ENCODE results near the gene BRINP3.
"Not testable (repeated sequence)": the region's sequence is repeated elsewhere in the genome, so short reads cannot be mapped to it uniquely, and the experiment has no call there.

Gene BRINP3

GRCh38 chr1:190126728-190127127 is 350.9 kb downstream of the BRINP3 start:
- in situ Hi-C loops (cut with MboI; ENCODE audit: low sequenced_read_pairs): no loop called here

DNA sequence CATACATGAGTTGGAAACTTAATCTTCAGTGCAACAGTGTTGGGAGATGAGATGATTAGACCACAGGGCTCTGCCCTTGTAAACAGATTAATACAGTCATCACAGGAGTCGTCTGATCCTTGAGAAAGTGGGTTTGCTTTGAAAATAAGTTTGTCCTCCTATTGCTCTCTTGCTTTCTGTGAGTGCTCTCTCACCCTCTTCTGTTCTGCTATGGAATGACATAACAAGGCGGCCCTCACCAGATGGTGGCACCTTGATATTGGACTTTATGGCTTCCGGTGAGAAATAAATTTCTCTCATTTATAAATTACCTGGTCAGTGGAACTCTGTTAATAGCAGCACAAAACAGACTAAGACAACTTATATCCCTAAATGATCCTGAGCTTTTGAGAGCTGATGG is 353.6 kb downstream of the BRINP3 start:
- in situ Hi-C loops (cut with MboI; ENCODE audit: low sequenced_read_pairs): no loop called here

- in situ Hi-C loops (cut with MboI; ENCODE audit: low sequenced_read_pairs): not testable (repeated sequence)
Observed at GRCh38 chr1:190120564-190120963, 357.1 kb downstream of the BRINP3 start.

- in situ Hi-C loops (cut with MboI; ENCODE audit: low sequenced_read_pairs): no loop called here
Observed at GRCh38 chr1:190119683-190120082, 358.0 kb downstream of the BRINP3 start.

GRCh38 chr1:190116921-190117320 is 360.7 kb downstream of the BRINP3 start:
- in situ Hi-C loops (cut with MboI; ENCODE audit: low sequenced_read_pairs): no loop called here

DNA sequence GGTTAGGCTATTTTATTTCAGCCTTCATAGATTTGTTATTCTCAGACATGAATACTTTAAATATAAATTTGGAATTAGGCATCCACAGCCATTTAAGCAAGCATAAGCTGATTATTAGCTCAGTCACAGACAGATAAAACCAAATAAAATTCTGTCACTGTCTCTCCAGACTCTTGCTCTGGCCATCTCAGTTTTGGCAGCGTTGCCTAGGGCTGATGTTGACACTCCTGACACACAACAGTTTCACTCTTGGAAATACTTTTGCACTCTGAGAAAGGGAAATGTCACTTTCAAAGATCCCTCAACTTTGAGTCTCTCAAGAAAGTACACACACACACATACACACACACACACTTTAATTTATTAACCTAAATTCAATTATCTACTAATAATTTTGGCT is 372.7 kb downstream of the BRINP3 start:
- in situ Hi-C loops (cut with MboI; ENCODE audit: low sequenced_read_pairs): no loop called here

- in situ Hi-C loops (cut with MboI; ENCODE audit: low sequenced_read_pairs): no loop called here
Observed at GRCh38 chr1:190102757-190103326, 374.8 kb downstream of the BRINP3 start.

DNA sequence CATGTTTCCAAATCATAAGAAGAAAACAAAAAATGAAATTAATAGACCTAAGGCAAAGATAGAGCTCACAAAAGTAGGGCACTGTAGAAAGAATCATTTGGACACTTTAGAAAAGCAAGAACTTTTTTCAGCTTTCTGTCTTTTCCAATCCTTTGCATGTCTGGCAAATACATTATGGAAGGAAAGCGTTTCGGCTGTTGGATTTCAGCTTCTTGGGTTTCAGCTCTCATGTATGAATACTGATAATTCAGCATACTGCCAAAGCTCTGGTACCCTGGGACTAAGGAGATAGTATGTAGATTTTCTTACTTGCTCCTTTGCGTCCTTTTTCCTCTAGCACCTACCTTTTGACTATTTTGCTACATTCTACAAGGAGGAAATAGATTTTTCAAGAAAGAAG is 375.9 kb downstream of the BRINP3 start:
- in situ Hi-C loops (cut with MboI; ENCODE audit: low sequenced_read_pairs): no loop called here

DNA sequence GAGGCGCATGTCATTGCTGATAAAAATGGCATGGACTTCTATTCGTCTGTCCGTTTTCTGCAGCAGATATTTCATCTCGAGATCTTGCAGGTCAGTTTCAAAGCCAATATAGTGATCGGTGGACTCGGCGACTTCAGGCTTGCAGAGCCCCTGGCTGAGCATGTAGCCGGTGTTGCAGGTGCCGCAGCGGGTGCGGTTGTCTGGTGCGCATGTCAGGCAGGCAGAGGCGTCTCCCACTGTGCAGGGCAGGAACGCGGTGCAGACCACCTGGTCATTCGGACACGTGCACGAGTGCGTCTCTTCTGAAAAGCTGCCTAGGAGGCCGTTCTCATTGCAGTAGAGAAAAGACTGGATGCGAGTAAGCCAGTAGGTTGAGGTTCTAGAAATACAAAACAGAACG is 378.9 kb downstream of the BRINP3 start:
- in situ Hi-C loops (cut with MboI; ENCODE audit: low sequenced_read_pairs): no loop called here

- in situ Hi-C loops (cut with MboI; ENCODE audit: low sequenced_read_pairs): no loop called here
Observed at GRCh38 chr1:190098107-190098506, 379.6 kb downstream of the BRINP3 start.

DNA sequence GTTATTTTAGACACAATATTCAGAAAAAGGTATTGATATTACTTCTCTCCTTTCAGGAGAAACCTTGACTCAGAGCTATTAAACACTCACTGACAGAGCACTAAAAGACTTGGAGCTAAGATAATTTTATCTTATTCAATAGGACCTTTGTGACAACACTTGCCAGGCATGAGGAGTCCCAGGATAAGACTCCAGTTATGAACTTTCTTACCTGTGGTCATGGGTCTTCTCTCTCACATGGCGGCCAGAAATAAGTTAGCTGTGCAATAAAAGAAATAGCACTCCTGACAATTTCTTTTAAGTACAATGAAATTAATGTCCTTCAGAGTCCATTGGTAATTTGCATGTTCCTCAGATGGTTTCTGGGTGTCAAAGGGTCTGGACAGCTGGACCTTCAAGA is 382.1 kb downstream of the BRINP3 start:
- in situ Hi-C loops (cut with MboI; ENCODE audit: low sequenced_read_pairs): no loop called here

GRCh38 chr1:190084552-190084951 is 393.1 kb downstream of the BRINP3 start:
- in situ Hi-C loops (cut with MboI; ENCODE audit: low sequenced_read_pairs): no loop called here

DNA sequence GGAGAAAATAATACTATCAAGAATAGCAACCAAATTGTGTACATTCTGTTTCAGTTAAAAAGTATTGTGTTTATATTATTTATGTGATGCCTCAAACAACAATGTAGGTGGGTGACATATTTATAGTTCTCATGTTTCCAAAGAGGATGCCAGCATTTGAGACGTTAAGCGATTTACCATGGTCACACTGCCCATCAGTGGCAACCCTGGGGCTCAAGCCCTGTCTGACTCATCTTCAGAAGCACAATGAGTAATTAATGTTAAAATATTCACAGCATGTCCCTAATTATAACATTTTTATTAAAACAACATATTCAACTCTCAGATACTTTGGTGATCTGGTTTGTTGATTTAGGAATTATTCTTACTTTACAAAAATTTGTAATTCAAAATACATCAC is 409.4 kb downstream of the BRINP3 start:
- in situ Hi-C loops (cut with MboI; ENCODE audit: low sequenced_read_pairs): no loop called here

DNA sequence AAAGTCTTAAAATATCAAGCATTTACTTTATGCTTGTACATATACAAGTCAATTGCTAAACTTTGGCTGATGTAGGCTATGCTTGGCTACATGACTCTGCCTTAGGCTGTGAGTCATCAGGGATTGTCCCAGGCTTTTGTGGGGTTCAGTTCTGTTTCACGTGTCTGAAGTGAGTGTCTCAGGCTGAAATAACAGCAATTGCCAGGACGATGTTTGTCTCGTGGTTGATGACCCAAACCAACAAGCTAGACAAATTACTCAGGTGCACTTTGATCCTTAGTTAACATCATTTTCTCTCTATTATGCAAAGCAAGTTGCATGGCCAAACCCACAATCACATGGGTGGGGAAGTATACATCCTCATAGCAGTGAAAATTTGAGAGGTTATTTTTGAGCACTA is 410.1 kb downstream of the BRINP3 start:
- in situ Hi-C loops (cut with MboI; ENCODE audit: low sequenced_read_pairs): no loop called here

- in situ Hi-C loops (cut with MboI; ENCODE audit: low sequenced_read_pairs): no loop called here
Observed at GRCh38 chr1:190066011-190066410, 411.7 kb downstream of the BRINP3 start.

DNA sequence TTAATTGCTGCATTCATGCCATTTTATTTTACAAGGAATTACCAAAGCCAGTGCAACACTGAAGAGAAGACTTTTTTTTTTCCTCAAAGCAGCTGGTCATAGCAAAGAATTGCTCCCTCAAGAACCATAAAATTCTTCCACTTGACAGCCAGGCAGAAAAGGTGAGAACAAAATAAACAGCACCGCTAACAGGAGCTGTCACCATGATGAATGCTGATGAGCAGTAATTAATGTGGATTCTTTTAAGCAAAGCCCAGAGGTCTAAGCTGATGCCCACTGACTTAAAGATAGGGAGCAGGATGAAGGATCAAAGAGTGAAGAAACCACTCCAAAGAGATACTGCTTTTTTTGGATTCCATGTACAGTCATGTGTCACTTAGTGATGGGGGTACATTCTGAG is 428.4 kb downstream of the BRINP3 start:
- in situ Hi-C loops (cut with MboI; ENCODE audit: low sequenced_read_pairs): no loop called here

All from HL-60/S4 treated with retinoic acid at 250 ng/mL for 4 days and 3 days (cell line).